Left colon (tissue), 2 donors: ENCODE results near the gene IGFALS. TPM values are rescaled to one million over a fixed set of nuclear protein-coding genes. Genes with fewer than 3 reads are reported as not detected.
"Not testable (repeated sequence)": the region's sequence is repeated elsewhere in the genome, so short reads cannot be mapped to it uniquely, and the experiment has no call there.

ENCODE experiments used
- ATAC-seq: fragments of 200-7000 bp; cut with Tn5 transposase; one replicate; pipeline ENCODE4 v1.9.1; 2020; ENCODE audit warnings: mild to moderate bottlenecking, moderate library complexity
- DNase-seq, 2 donors: peaks; one replicate each; pipeline ENCODE4 v3.0.0-alpha.2; 2020
- intact Hi-C, 2 donors: fragments of 100-400 bp; cut with DNase I in 1 of 2; cut with micrococcal nuclease in 1 of 2; formaldehyde crosslinking; loops; one replicate each; pipeline versions ENCODE4 v1.11.2 to v1.14.0; 2022; cut with DNase I, micrococcal nuclease
- total RNA-seq, 2 donors: library from RNA; stranded (reverse); fragmentation: NEBNext Ultra II Directional; extraction: Animal tissue kit (Norgen Biotek cat#: 25700); gene quantifications; one replicate each; pipeline ENCODE4 v1.2.1, GENCODE V29; 2021
- donor health status: DM: no; HTN: no; CAD: no.
- donor health status: DM: yes; HTN: yes; CAD: no.

IGFALS gene
- total RNA-seq, 2 donors from 2014 or later = 0.58 to 1.3 TPM

- intact Hi-C loops = no loop called here
- DNase-seq (no peak), ATAC-seq (no peak)
These were observed 26.1 kb upstream of the IGFALS start for GRCh38 chr16:1819611-1820010.

DNA sequence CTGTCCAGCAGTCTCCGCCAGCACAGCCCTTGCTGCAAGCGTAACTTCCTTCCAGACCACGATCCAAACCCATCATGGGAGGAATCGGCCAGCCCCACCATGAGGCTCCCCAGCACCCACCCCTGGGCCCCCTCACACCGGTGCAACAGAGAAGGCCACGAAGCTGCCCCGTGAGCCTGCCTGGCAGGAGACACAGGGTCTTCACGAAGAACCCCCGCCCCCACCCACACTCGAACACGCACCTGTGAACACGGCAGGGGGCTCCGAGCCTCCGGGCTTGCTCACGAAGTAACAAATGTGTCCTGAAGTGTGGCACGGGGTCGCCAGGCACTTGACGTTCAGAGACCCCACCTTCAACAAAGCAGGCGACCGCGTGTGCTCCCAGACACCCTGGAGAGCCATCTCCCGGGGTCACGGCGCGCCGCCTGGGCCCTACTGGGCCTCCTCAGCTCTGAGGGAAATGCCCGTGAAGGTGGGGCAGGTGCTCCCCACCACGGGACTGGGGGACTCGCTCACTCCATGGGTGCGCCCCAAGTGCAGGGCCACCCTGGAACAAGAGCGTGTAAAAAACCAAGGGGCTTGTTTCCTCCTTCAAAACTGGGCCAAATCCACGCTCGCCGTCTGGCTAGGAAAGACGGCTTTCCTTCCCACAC, 25.5 kb upstream of the IGFALS start:
- DNase-seq = no peak

DNA sequence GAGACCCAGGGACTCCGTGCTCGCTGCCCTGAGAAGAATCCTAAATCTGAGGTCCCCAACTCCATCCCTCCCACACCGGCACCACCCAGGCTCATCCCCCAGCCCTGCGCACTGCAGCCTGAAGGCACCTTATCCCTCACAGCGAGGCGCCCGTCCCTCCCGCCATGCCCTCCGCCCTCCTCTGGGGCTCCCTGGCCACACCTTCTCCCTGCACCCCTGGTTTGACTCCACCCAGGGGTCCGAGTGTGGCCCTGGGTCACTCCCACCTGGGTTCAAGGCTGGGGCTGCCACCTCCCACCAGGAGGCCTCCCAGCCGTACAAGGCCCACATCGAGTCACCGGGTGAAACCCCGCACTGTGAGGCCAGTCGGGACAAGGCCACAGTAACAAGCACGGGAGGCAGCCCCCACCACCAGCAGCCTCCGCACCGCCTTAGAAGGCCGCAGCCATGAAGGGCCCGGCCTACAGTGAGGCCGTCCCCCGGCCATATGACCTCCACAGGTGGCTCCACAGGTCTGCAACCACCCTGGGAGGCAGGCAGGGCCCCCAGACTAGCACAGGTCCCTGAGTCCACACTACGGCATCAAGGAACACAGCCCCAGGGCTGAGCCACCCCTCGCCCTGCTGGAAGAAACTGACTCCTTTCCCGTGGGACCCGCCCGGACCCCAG, 24.8 kb upstream of the IGFALS start:
- DNase-seq (no peak), ATAC-seq (no peak)
- intact Hi-C loops = no loop called here

More for the DNA sequence above, 25.5 kb upstream of the IGFALS start:
- no peak for ATAC-seq
- intact Hi-C loops = no loop called here

GRCh38 chr16:1817716-1818115, 24.2 kb upstream of the IGFALS start:
- no peak for ATAC-seq
- no peak for DNase-seq
- intact Hi-C loops = no loop called here

DNA sequence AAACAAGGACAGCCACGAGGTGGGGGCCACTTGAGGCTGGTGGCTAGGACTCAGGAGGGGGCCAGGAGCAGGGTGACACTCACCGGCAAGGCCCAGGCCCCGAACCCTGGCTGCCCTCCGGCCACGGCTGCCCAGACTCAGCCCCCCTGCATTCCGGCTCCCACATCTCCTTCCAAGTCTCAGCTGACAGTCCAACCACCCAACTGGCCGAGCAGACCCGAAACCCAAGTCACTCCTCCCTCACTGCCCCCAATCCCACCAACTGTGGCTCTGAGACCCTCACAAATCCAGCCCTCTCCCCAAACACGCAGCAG, 23.7 kb upstream of the IGFALS start:
- no peak for DNase-seq
- no peak for ATAC-seq
- intact Hi-C loops = no loop called here

- ATAC-seq (no peak), DNase-seq (no peak)
- intact Hi-C loops = no loop called here
These were observed 23.1 kb upstream of the IGFALS start for GRCh38 chr16:1816396-1817275.

- DNase-seq = no peak
- ATAC-seq = no peak
- intact Hi-C loops = no loop called here
These were observed 22.0 kb upstream of the IGFALS start for GRCh38 chr16:1815461-1815860.

DNA sequence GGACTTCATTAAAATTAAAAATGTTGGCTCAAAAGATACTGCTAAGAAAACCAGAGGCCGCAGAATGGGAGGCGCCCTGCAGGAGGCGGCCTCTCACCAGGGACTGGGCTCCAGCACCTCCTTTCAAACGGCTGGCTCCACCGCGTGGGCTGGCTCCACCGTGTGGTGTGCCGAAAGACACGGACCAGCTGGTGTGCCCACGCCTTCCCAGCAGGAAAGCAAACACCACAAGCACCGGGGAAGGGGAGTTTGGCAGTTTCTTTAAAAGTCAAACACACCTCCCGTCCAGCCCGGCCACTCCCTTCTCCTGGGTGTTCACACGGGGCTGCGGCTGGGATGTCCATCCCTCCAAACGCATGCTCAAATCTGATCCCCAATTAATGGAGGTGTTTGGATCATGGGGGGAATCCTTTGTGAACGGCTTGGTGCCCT, 19.2 kb upstream of the IGFALS start:
- intact Hi-C loops = no loop called here
- peak; percentile 97 for ATAC-seq

DNA sequence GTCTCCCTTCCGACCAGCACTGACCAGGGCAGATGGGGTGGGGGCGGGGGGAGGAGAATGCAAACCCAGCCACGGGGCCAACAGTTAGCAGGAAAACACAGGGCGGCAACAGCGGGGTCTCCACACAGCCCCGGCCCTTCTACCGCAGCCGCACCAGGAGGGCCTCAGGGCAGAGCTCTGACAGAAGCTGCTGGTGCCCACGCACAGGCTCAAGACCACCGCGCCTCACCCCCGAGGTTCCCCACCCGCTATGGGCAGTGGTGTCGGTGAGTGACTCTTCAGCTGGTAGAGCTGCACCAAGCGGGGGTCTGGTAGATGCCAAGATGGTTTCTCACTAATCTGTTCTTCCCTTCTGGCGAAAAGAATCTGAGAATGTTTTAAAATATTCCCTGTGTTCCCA, 17.0 kb upstream of the IGFALS start:
- intact Hi-C loops = no loop called here
- DNase-seq = no peak
- no peak for ATAC-seq

More for the DNA sequence above, 19.2 kb upstream of the IGFALS start:
- DNase-seq = peak in 1 of 2 donors; percentile 79

DNA sequence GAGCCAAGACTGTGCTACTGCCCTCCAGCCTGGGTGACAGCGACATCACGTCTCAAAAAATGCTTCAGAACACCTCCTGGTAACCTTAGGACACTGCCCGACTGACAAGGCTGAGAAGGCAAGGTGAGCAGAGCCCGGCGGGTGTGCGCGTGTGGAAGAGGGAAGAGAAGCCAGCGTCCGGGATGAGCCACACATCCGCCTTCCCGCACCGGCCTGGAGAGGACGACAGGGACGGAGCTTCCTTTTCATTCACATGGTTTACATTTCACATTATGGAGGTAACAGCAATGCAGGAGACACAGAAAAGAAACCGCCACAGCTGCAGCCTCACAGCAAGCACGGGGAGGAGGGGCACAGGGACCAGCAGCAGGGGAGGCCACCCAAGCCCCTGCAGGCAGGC, 16.6 kb upstream of the IGFALS start:
- DNase-seq (no peak), ATAC-seq (no peak)
- intact Hi-C loops = no loop called here

DNA sequence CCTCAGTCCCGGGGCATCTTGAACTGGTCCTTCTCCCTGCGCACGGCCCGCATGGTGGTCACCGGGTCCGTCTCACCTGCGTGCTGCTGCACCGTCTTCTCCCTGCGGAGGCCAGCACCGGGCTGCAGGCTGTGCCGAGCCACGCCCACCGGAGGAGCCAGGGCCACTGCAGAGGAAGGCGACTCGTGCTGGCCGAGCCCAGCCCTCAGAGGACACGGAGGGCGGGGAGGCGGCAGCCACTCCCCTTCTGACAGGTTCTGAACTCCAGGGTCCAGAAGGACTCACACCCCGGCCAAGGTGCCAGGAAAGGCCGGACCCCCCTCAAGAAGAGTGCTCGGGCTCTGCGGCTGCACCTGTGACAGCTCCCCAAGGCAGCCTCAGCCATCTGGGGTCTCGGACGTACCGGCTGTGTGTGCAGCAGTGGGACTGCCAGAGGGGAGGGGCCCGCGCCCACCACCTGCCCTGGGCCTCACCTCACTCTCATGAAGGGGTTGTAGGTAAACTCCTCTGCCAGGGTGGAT, 15.8 kb upstream of the IGFALS start:
- ATAC-seq (peak; percentile 69), DNase-seq (peak in 1 of 2 donors; percentile 44)
- intact Hi-C loops = no loop called here

DNA sequence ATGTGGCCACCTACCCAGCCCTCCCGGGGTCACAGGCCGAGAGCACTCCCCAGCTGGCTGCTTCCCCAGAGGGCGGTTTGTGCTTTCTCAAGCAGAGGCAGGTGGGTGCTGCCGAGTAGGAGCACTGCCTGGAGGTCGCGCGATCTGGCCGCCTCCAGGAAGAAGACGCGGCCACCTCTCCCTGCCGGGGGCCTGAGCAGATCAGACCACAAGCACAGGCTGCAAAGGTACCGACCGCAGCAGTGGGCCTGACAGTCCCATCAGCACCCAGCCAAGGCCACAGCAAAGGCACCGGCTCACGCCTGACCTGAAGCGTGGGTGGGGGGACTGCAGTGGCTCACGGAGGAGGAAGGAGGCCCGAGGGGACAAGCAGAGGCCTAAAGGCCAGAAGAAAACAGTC, 15.2 kb upstream of the IGFALS start:
- intact Hi-C loops = no loop called here
- ATAC-seq (no peak), DNase-seq (no peak)

- intact Hi-C loops = no loop called here
- ATAC-seq (no peak), DNase-seq (no peak)
These were observed 14.1 kb upstream of the IGFALS start for GRCh38 chr16:1807626-1808025.

DNA sequence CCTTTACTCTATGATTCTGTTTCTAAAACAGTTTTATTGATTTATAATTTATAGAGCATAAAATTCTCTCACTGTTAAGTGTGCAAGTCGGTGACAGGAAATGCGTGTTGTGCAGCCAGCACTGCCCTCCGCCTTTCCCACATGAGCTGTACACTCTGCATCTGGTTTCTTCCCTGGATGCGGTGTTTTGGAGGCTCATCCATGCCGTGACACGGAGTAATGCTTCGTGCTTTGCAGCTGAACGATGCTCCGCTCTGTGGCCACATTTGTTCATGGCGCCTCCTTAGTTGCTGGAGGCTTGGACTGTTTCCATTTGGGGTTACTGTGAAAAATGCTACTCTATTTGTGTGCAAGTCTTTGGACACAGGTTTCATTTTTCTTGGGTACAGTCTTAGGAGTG, 7.2 kb upstream of the IGFALS start:
- intact Hi-C loops = no loop called here
- DNase-seq (no peak), ATAC-seq (no peak)

DNA sequence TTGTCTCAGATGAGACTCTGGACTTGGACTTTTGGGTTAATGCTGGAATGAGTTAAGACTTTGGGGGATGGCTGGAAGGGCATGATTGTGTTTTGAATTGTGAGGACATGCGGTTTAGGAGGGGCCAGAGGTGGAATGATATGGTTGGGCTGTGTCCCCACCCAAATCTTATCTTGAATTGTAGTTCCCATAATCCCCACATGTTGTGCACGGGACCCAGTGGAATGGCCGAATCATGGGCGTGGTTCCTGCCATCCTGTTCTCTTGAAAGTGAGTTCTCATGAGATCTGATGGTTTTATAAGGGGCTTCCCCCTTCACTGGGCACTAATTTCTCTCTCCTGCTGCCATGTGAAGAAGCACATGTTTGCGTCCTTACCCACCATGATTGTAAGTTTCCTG, 5.8 kb upstream of the IGFALS start:
- DNase-seq, ATAC-seq, intact Hi-C loops: not testable (repeated sequence)

- ATAC-seq (no peak), DNase-seq (no peak)
- intact Hi-C loops = no loop called here
These were observed 1.6 kb upstream of the IGFALS start for GRCh38 chr16:1794908-1795666.

GRCh38 chr16:1794221-1794871, 841 bp upstream of the IGFALS start:
- peak; percentile 16 for ATAC-seq
- peak in 1 of 2 donors; percentile 17 for DNase-seq
- intact Hi-C loops = no loop called here

DNA sequence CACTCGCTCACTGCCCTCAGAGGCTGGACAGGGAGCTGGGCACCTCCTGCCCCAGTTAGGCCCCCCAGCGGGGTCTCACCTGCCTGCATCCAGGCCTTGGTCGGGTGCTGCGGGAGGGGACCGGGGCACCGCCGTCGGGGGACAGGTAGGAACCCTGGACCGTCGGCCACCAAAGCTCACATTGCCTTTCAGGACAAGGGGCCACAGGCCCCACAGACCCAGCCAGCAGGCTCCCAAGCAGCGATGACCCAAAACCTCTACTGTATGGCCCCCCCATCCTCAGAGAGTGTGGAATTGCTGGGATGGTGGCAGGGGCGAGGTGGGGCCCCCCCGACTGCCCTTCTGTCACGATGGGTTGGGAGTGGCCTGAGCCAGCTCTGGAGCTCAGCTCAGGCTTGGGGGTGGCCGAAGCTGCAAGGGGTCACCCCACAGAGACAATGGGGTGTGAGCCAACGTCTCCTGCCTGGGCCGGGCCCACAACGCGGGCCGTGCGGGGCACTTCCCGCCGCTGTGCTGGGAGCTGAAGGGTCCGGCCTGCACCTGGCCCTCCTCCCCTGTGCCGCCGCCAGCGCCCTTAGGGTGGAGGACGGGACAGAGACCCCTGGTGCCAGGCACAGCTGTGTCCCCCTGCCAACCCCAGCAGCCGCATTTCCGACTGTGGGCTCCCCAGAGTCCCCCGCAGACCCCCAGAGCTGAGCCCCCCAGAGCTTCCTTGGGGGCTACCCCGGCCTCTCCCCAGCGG, 498 bp downstream of the IGFALS start:
- intact Hi-C loops = no loop called here
- DNase-seq (peak in 1 of 2 donors; percentile 20), ATAC-seq (no peak)
